Esophagus muscularis mucosa (tissue), 4 donors: ENCODE results near the gene CPNE8. TPM values are rescaled to one million over a fixed set of nuclear protein-coding genes. Genes with fewer than 3 reads are reported as not detected.

Experiments used
- DNase-seq: peaks from one replicate; pipeline ENCODE4 v3.0.0-alpha.2; 2017; ENCODE audit errors: extremely low spot score
- H3K27ac ChIP-seq, 4 donors: fragments of 200-600 bp; sonication (generic); replicated peaks in 1 of 4; 1 replicate in 3 of 4; 2 replicates in 1 of 4; pipeline ENCODE4 v1.5.1; 2016 to 2019; ENCODE audit warnings: mild to moderate bottlenecking in 1 of 4
- H3K27me3 ChIP-seq, 4 donors: fragments of 200-600 bp; sonication (generic); one replicate each; pipeline versions ENCODE4 v1.5.1 to v1.6.0; 2016 to 2019
- H3K36me3 ChIP-seq, 4 donors: fragments of 200-600 bp; sonication (generic); one replicate each; pipeline ENCODE4 v1.5.1; 2016 to 2019
- H3K4me1 ChIP-seq, 4 donors: fragments of 200-600 bp; sonication (generic); one replicate each; pipeline ENCODE4 v1.5.1; 2016 to 2019
- H3K4me3 ChIP-seq, 4 donors: fragments of 200-600 bp; sonication (generic); 1 replicate in 2 of 4; 2 replicates in 2 of 4; pipeline ENCODE4 v1.5.1; 2016 to 2019; ENCODE audit warnings: mild to moderate bottlenecking in 4 of 4, moderate library complexity in 1 of 4
- H3K9me3 ChIP-seq, 4 donors: fragments of 200-600 bp; sonication (generic); 1 replicate in 3 of 4; 2 replicates in 1 of 4; pipeline ENCODE4 v1.5.1; 2016 to 2019
- EP300 ChIP-seq: sonication (generic); formaldehyde crosslinking; IDR thresholded peaks from one replicate; pipeline ENCODE4 v1.6.1; 2017; ENCODE audit warnings: antibody characterized with exemption
- POLR2A ChIP-seq: fragments of 450-650 bp; IDR thresholded peaks from one replicate; pipeline ENCODE4 v1.6.1; 2017; ENCODE audit warnings: antibody characterized with exemption, moderate library complexity, mild to moderate bottlenecking, low read depth
- POLR2AphosphoS5 ChIP-seq, 2 donors: sonication (generic); formaldehyde crosslinking; IDR thresholded peaks; one replicate each; pipeline ENCODE4 v1.6.1; 2017; ENCODE audit warnings: antibody characterized with exemption in 2 of 2
- WGBS: methylation state at CpG from one replicate; pipeline ENCODE4 v1.1.5; 2018; 5-methylcytosine and 5-hydroxymethylcytosine counted together
- intact Hi-C: fragments of 100-400 bp; cut with DNase I; formaldehyde crosslinking; loops from one replicate; pipeline ENCODE4 v1.15.1; 2023
- total RNA-seq, 4 donors: library from RNA; depleted of rRNA; stranded (reverse); fragments of >200 nt; gene quantifications; one replicate each; pipeline versions ENCODE4 v1.1.0 to v1.2.1, GENCODE V29; 2016
- TF ChIP-seq, protein P1 (sequence below), 3 experiments: fragments of 200-600 bp in 2 of 3; fragments of 450-650 bp in 1 of 3; sonication (generic) in 2 of 3; IDR thresholded peaks; one replicate each; pipeline ENCODE4 v1.5.1; 2017 to 2019; ENCODE audit warnings: antibody characterized with exemption in 3 of 3, mild to moderate bottlenecking in 2 of 3, moderate library complexity in 1 of 3

Gene CPNE8
- total RNA-seq, 4 donors from 2014 or later = 12.8 to 34.0 (median 21.3) TPM

- Histone ChIP-seq H3K27me3 (no peaks in the 10 kb centered on the region), H3K27ac (no peak overlapping the region), H3K4me3 (no peak overlapping the region), H3K9me3 (peaks cover 0 to 4% (median 0%) of the 10 kb centered on the region in 4 donors), H3K4me1 (no peaks in the 10 kb centered on the region), H3K36me3 (peaks cover 0 to 13% (median 3%) of the 10 kb centered on the region in 4 donors)
- intact Hi-C loops = no loop called here
- TF ChIP-seq, protein P1, sequence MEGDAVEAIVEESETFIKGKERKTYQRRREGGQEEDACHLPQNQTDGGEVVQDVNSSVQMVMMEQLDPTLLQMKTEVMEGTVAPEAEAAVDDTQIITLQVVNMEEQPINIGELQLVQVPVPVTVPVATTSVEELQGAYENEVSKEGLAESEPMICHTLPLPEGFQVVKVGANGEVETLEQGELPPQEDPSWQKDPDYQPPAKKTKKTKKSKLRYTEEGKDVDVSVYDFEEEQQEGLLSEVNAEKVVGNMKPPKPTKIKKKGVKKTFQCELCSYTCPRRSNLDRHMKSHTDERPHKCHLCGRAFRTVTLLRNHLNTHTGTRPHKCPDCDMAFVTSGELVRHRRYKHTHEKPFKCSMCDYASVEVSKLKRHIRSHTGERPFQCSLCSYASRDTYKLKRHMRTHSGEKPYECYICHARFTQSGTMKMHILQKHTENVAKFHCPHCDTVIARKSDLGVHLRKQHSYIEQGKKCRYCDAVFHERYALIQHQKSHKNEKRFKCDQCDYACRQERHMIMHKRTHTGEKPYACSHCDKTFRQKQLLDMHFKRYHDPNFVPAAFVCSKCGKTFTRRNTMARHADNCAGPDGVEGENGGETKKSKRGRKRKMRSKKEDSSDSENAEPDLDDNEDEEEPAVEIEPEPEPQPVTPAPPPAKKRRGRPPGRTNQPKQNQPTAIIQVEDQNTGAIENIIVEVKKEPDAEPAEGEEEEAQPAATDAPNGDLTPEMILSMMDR (IDR thresholded peaks at IDR 0.05) = no peak
- no peak for TF ChIP-seq EP300
- no peak for TF ChIP-seq POLR2A
- TF ChIP-seq POLR2AphosphoS5 (IDR thresholded peaks at IDR 0.05) = no peak
- DNase-seq = no peak
These were observed 214.7 kb downstream of the CPNE8 start for GRCh38 chr12:38690646-38691045.

DNA sequence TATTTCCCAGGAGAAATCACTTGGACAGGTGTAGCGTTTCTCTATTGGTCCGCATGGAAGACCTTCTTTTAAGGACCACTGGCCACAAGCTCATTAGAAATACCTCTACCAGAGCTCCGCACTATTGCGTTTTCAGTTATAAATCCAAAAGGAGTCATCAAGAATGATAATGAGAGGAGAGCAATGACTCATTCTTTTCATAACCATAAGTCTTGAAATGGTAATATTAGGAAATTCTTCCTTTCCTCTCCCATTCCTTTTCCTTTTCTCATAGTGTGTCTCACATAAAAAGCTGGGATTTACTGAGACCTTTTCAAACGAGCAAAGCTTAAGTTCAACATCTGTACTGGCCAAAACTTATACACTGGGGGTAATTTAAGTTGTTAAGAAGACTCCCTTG is 215.7 kb downstream of the CPNE8 start:
- no peaks in the 10 kb centered on the region for H3K27me3 ChIP-seq
- H3K9me3 ChIP-seq = peaks cover 0 to 4% (median 0%) of the 10 kb centered on the region in 4 donors
- WGBS = 83% methylated on average over 5 of the region's 5 CpGs
- no peak overlapping the region for H3K4me3 ChIP-seq
- intact Hi-C loops = no loop called here
- no peak for DNase-seq
- no peak overlapping the region for H3K27ac ChIP-seq
- TF ChIP-seq EP300 (no peak), POLR2A (no peak), POLR2AphosphoS5 (IDR thresholded peaks at IDR 0.05) (no peak)
- TF ChIP-seq, protein P1 (IDR thresholded peaks at IDR 0.05) = no peak
- H3K36me3 ChIP-seq = peaks cover 0 to 20% (median 10%) of the 10 kb centered on the region in 4 donors
- H3K4me1 ChIP-seq = no peaks in the 10 kb centered on the region

GRCh38 chr12:38689195-38689594 is 216.2 kb downstream of the CPNE8 start:
- Histone ChIP-seq H3K27ac (no peak overlapping the region), H3K27me3 (no peaks in the 10 kb centered on the region), H3K36me3 (peaks cover 0 to 25% (median 12%) of the 10 kb centered on the region in 4 donors), H3K4me3 (no peak overlapping the region), H3K9me3 (peaks cover 0 to 4% (median 0%) of the 10 kb centered on the region in 4 donors), H3K4me1 (no peaks in the 10 kb centered on the region)
- no peak for TF ChIP-seq EP300
- TF ChIP-seq POLR2AphosphoS5 (IDR thresholded peaks at IDR 0.05) = no peak
- TF ChIP-seq, protein P1 (IDR thresholded peaks at IDR 0.05) = no peak
- TF ChIP-seq POLR2A = no peak
- DNase-seq = no peak
- intact Hi-C loops = no loop called here
- 50% methylated on average over 1 of the region's 1 CpG for WGBS

DNA sequence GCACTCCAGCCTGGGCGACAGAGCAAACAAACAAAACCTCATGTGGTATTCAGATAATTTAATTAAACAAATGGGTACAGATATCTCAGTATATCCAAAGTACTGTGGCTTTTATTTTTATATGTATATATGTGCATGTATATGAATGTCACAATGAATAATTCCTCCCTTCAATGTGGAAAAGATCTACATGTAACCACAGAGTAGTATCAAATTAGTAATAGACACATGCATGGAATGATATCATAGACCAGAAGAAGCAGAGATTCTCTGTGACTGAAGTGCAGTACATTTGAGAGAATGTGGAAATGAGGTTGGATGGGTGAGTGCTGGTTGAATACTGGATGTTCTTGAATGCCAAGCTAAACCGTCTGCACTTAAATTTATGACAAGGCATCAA is 222.9 kb downstream of the CPNE8 start:
- no peak for DNase-seq
- intact Hi-C loops = no loop called here
- H3K4me3 ChIP-seq = no peak overlapping the region
- peaks cover 0 to 30% (median 15%) of the 10 kb centered on the region in 4 donors for H3K36me3 ChIP-seq
- H3K9me3 ChIP-seq = peaks cover 0 to 4% (median 0%) of the 10 kb centered on the region in 4 donors
- TF ChIP-seq POLR2AphosphoS5 (IDR thresholded peaks at IDR 0.05) (no peak), EP300 (no peak), POLR2A (no peak)
- TF ChIP-seq, protein P1 (IDR thresholded peaks at IDR 0.05) = no peak
- no peak overlapping the region for H3K27ac ChIP-seq
- 89% methylated on average over 2 of the region's 2 CpGs for WGBS
- no peaks in the 10 kb centered on the region for H3K27me3 ChIP-seq
- no peaks in the 10 kb centered on the region for H3K4me1 ChIP-seq

- WGBS = 57% methylated on average over 2 of the region's 2 CpGs
- Histone ChIP-seq H3K9me3 (no peaks in the 10 kb centered on the region), H3K27ac (no peak overlapping the region), H3K27me3 (no peaks in the 10 kb centered on the region), H3K4me1 (no peaks in the 10 kb centered on the region), H3K4me3 (no peak overlapping the region), H3K36me3 (peaks cover 0 to 33% (median 0%) of the 10 kb centered on the region in 4 donors)
- no peak for DNase-seq
- intact Hi-C loops = no loop called here
- TF ChIP-seq, protein P1 (IDR thresholded peaks at IDR 0.05) = no peak
- TF ChIP-seq POLR2A = no peak
- TF ChIP-seq POLR2AphosphoS5 (IDR thresholded peaks at IDR 0.05) = no peak
- TF ChIP-seq EP300 = no peak
These were observed 235.9 kb downstream of the CPNE8 start for GRCh38 chr12:38669530-38669929.
